Tibial nerve (tissue), 4 donors: ENCODE data around the gene ACOT11. TPM values are rescaled to one million over a fixed set of nuclear protein-coding genes. Genes with fewer than 3 reads are reported as not detected.

Experiments used
- DNase-seq, 2 donors: peaks; one replicate each; pipeline ENCODE4 v3.0.0-alpha.2; 2019; ENCODE audit warnings: low spot score in 2 of 2
- H3K27ac ChIP-seq, 4 donors: fragments of 200-600 bp; sonication (generic) in 3 of 4; one replicate each; pipeline ENCODE4 v1.5.1; 2017 to 2019; ENCODE audit warnings: mild to moderate bottlenecking in 1 of 4
- H3K27me3 ChIP-seq, 2 donors: fragments of 200-600 bp; sonication (generic) in 1 of 2; one replicate each; pipeline versions ENCODE4 v1.5.1 to v1.6.0; 2017 to 2019
- H3K36me3 ChIP-seq, 3 donors: fragments of 200-600 bp; sonication (generic); one replicate each; pipeline ENCODE4 v1.5.1; 2018 to 2019
- H3K4me1 ChIP-seq, 4 donors: fragments of 200-600 bp; sonication (generic) in 3 of 4; one replicate each; pipeline ENCODE4 v1.5.1; 2017 to 2019
- H3K4me3 ChIP-seq, 4 donors: fragments of 200-600 bp; sonication (generic) in 3 of 4; one replicate each; pipeline ENCODE4 v1.5.1; 2017 to 2019; ENCODE audit warnings: mild to moderate bottlenecking in 1 of 4, moderate library complexity in 1 of 4
- H3K9me3 ChIP-seq, 4 donors: fragments of 200-600 bp; sonication (generic) in 3 of 4; one replicate each; pipeline ENCODE4 v1.5.1; 2017 to 2019
- CTCF ChIP-seq, 5 experiments: fragments of 200-600 bp in 3 of 5; fragments of 450-650 bp in 2 of 5; sonication (generic) in 3 of 5; IDR thresholded peaks; one replicate each; pipeline ENCODE4 v1.5.1; 2016 to 2019; ENCODE audit warnings: antibody characterized with exemption in 5 of 5, mild to moderate bottlenecking in 3 of 5, moderate library complexity in 2 of 5
- EP300 ChIP-seq, 2 donors: sonication (generic); formaldehyde crosslinking; IDR thresholded peaks; one replicate each; pipeline ENCODE4 v1.6.1; 2017; ENCODE audit warnings: antibody characterized with exemption in 2 of 2, mild to moderate bottlenecking in 1 of 2
- POLR2A ChIP-seq, 2 donors: fragments of 450-650 bp; IDR thresholded peaks; one replicate each; pipeline ENCODE4 v1.6.1; 2017; ENCODE audit warnings: antibody characterized with exemption in 2 of 2, mild to moderate bottlenecking in 2 of 2, moderate library complexity in 2 of 2
- WGBS, 2 donors: methylation state at CpG; one replicate each; pipeline ENCODE4 v1.1.5; 2018; 5-methylcytosine and 5-hydroxymethylcytosine counted together
- total RNA-seq, 4 donors: library from RNA; depleted of rRNA; stranded (reverse); fragments of >200 nt; gene quantifications; one replicate each; pipeline ENCODE4 v1.1.0, GENCODE V29; 2016

Gene ACOT11
- total RNA-seq, 4 donors from 2014 or later: 7.5 to 13.8 (median 10.2) TPM

GRCh38 chr1:54604572-54605370 is 56.7 kb downstream of the ACOT11 start:
- no peak for DNase-seq
- peaks cover 0 to 55% (median 0%) of the 10 kb centered on the region in 3 donors for H3K36me3 ChIP-seq
- H3K9me3 ChIP-seq: no peaks in the 10 kb centered on the region
- H3K4me3 ChIP-seq: no peak overlapping the region
- WGBS, 2 donors: 76 to 77% methylated on average over 13 of the region's 13 CpGs
- no peaks in the 10 kb centered on the region for H3K27me3 ChIP-seq
- TF ChIP-seq POLR2A (IDR thresholded peaks at IDR 0.05): no peak
- no peak for TF ChIP-seq EP300 (IDR thresholded peaks at IDR 0.05)
- TF ChIP-seq CTCF (IDR thresholded peaks at IDR 0.05): no peak
- no peaks in the 10 kb centered on the region for H3K4me1 ChIP-seq
- no peak overlapping the region for H3K27ac ChIP-seq

GRCh38 chr1:54606096-54606989 is 58.3 kb downstream of the ACOT11 start:
- Histone ChIP-seq H3K4me3 (no peak overlapping the region), H3K27ac (no peak overlapping the region), H3K36me3 (peaks cover 0 to 47% (median 0%) of the 10 kb centered on the region in 3 donors), H3K9me3 (no peaks in the 10 kb centered on the region), H3K4me1 (no peaks in the 10 kb centered on the region), H3K27me3 (no peaks in the 10 kb centered on the region)
- no peak for DNase-seq
- TF ChIP-seq POLR2A (IDR thresholded peaks at IDR 0.05) (no peak), CTCF (IDR thresholded peaks at IDR 0.05) (no peak), EP300 (IDR thresholded peaks at IDR 0.05) (no peak)
- 83 to 89% methylated on average over 9 of the region's 9 CpGs for WGBS, 2 donors

GRCh38 chr1:54606990-54607325 is 58.9 kb downstream of the ACOT11 start:
- no peak for TF ChIP-seq EP300 (IDR thresholded peaks at IDR 0.05)
- TF ChIP-seq POLR2A (IDR thresholded peaks at IDR 0.05): no peak
- no peak for TF ChIP-seq CTCF (IDR thresholded peaks at IDR 0.05)
- DNase-seq: no peak
- Histone ChIP-seq H3K9me3 (no peaks in the 10 kb centered on the region), H3K27me3 (no peaks in the 10 kb centered on the region), H3K4me1 (no peaks in the 10 kb centered on the region), H3K27ac (no peak overlapping the region), H3K36me3 (peaks cover 0 to 41% (median 0%) of the 10 kb centered on the region in 3 donors), H3K4me3 (no peak overlapping the region)
- 84 to 92% methylated on average over 8 to 12 of the region's 13 CpGs for WGBS, 2 donors

- 71 to 72% methylated on average over 17 to 19 of the region's 19 CpGs for WGBS, 2 donors
- H3K4me1 ChIP-seq: no peaks in the 10 kb centered on the region
- H3K9me3 ChIP-seq: no peaks in the 10 kb centered on the region
- no peak overlapping the region for H3K27ac ChIP-seq
- H3K36me3 ChIP-seq: peaks cover 0 to 40% (median 0%) of the 10 kb centered on the region in 3 donors
- TF ChIP-seq CTCF (IDR thresholded peaks at IDR 0.05) (no peak), POLR2A (IDR thresholded peaks at IDR 0.05) (no peak), EP300 (IDR thresholded peaks at IDR 0.05) (no peak)
- no peak for DNase-seq
- H3K27me3 ChIP-seq: no peaks in the 10 kb centered on the region
- H3K4me3 ChIP-seq: no peak overlapping the region
These were observed 60.0 kb downstream of the ACOT11 start for GRCh38 chr1:54607821-54608565.
